ENCODE results near the gene RNF144B. TPM values are rescaled to one million over a fixed set of nuclear protein-coding genes. Genes with fewer than 3 reads are reported as not detected.

The RNF144B gene
- total and polyA plus RNA-seq, 8 donors, result 1.7 to 81.7 (median 5.1) TPM

GRCh38 chr6:18507561-18507960 lies 120.4 kb downstream of the RNF144B start:
- Histone ChIP-seq H3K4me1 (peaks cover 0 to 12% (median 8%) of the 10 kb centered on the region in 4 donors), H3K36me3 (no peaks in the 10 kb centered on the region), H3K27me3 (no peaks in the 10 kb centered on the region), H3K27ac (no peak overlapping the region), H3K4me3 (no peak overlapping the region), H3K9me3 (no peaks in the 10 kb centered on the region)
- TF ChIP-seq EP300 (IDR thresholded peaks at IDR 0.05), result no peak
- no peak for TF ChIP-seq POLR2A (IDR thresholded peaks at IDR 0.05)
- no peak for TF ChIP-seq POLR2AphosphoS5 (IDR thresholded peaks at IDR 0.05)
- no peak for TF ChIP-seq CTCF (IDR thresholded peaks at IDR 0.05)
- WGBS, 5 donors, result 64 to 74% (median 65%) methylated on average over 2 of the region's 2 CpGs
- no peak for DNase-seq
- intact Hi-C loops (cut with DNase I; ENCODE audit: low total_unique reads), result loop anchor here (5.0 kb wide), 1 partner anchor 185 kb away; no protein-coding TSS in a partner anchor

DNA sequence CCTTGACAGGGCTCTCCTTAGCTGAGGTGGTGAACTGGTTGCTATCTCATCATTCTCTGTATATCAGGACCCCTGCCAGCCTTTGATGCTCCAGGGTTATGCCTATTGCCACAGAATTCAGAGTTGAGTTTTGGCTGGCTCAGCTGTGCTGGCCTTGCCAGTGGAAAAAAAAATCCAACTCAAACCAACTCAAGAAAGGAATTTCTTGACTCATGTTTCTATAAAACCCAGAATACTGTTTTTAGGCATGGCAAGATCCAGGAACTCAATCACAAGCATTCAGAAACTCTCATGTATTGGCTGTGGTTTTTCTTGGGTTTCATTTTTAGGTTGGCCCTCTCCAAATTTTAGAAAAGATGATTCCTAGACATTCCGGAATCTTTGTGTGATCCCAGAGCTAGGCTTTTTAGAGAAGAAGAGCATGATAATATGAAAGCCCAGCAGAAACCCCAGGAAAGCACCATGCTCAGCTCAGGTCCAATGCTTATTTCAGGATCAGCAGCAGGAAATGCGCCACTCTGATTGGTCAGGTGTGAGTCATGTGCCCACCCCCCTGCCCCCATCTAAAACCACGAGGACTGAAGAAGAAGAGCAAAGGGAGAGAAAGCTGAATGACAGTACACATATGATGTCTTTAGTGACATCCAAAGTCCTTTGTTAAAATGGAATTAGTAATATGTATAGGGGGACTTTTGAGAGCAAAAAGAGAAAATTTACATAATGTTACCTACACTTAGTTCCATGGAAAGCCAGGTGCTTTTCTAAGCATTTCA lies 122.9 kb downstream of the RNF144B start:
- H3K9me3 ChIP-seq, result no peaks in the 10 kb centered on the region
- DNase-seq, result no peak
- H3K27ac ChIP-seq, result no peak overlapping the region
- H3K36me3 ChIP-seq, result no peaks in the 10 kb centered on the region
- no peak overlapping the region for H3K4me3 ChIP-seq
- TF ChIP-seq POLR2A (IDR thresholded peaks at IDR 0.05), result no peak
- no peak for TF ChIP-seq EP300 (IDR thresholded peaks at IDR 0.05)
- no peak for TF ChIP-seq CTCF (IDR thresholded peaks at IDR 0.05)
- no peak for TF ChIP-seq POLR2AphosphoS5 (IDR thresholded peaks at IDR 0.05)
- H3K4me1 ChIP-seq, result no peaks in the 10 kb centered on the region
- WGBS, 5 donors, result 75 to 85% (median 80%) methylated on average over 3 of the region's 3 CpGs
- intact Hi-C loops (cut with DNase I; ENCODE audit: low total_unique reads), result loop anchor here (5.0 kb wide), 1 partner anchor 188 kb away; no protein-coding TSS in a partner anchor
- H3K27me3 ChIP-seq, result no peaks in the 10 kb centered on the region

- 70 to 95% (median 83%) methylated on average over 2 of the region's 2 CpGs for WGBS, 5 donors
- intact Hi-C loops (cut with DNase I; ENCODE audit: low total_unique reads), result no loop called here
- Histone ChIP-seq H3K9me3 (no peaks in the 10 kb centered on the region), H3K4me1 (no peaks in the 10 kb centered on the region), H3K27ac (no peak overlapping the region), H3K36me3 (no peaks in the 10 kb centered on the region), H3K27me3 (no peaks in the 10 kb centered on the region), H3K4me3 (no peak overlapping the region)
- no peak for DNase-seq
- TF ChIP-seq POLR2AphosphoS5 (IDR thresholded peaks at IDR 0.05), result no peak
- no peak for TF ChIP-seq EP300 (IDR thresholded peaks at IDR 0.05)
- TF ChIP-seq CTCF (IDR thresholded peaks at IDR 0.05), result no peak
- no peak for TF ChIP-seq POLR2A (IDR thresholded peaks at IDR 0.05)
Measured at GRCh38 chr6:18510644-18511033, 123.5 kb downstream of the RNF144B start.

DNA sequence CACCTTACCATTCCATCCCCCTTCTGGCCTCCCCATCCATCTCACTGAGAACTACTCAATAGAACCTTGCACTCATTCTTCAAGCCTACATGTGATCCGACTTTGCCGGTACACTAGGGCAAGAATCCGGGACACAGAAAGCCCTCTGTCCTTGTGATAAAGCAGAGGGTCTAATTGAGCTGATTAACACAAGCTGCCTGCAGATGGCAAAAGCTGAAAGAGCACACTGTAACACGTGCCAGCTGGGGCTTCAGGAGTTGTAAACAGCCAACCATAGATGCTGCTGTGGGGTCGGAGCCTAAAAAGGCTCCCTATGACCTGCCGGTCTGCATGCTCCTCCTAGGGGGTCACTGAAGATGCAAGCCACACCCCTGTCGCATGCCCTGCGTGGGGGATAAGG lies 124.1 kb downstream of the RNF144B start:
- Histone ChIP-seq H3K27me3 (no peaks in the 10 kb centered on the region), H3K9me3 (no peaks in the 10 kb centered on the region), H3K4me3 (no peak overlapping the region), H3K27ac (no peak overlapping the region), H3K4me1 (no peaks in the 10 kb centered on the region), H3K36me3 (no peaks in the 10 kb centered on the region)
- WGBS, 5 donors, result 77 to 84% (median 81%) methylated on average over 8 of the region's 8 CpGs
- TF ChIP-seq POLR2AphosphoS5 (IDR thresholded peaks at IDR 0.05) (no peak), EP300 (IDR thresholded peaks at IDR 0.05) (no peak), POLR2A (IDR thresholded peaks at IDR 0.05) (no peak), CTCF (IDR thresholded peaks at IDR 0.05) (no peak)
- peak in 1 of 2 donors; percentile 18 for DNase-seq
- intact Hi-C loops (cut with DNase I; ENCODE audit: low total_unique reads), result no loop called here

Data from stomach (tissue), 9 donors.